Left ventricle myocardium superior (tissue), 1 donor: ENCODE results near the gene DCST1. TPM values are rescaled to one million over a fixed set of nuclear protein-coding genes. Genes with fewer than 3 reads are reported as not detected.

Source experiments
- ATAC-seq: fragments of 200-7000 bp; cut with Tn5 transposase; one replicate; pipeline ENCODE4 v1.9.1; 2020; ENCODE audit warnings: mild to moderate bottlenecking, moderate library complexity
- DNase-seq: peaks from one replicate; pipeline ENCODE4 v3.0.0-alpha.2; 2020
- intact Hi-C: fragments of 100-400 bp; cut with micrococcal nuclease; formaldehyde crosslinking; loops from one replicate; pipeline ENCODE4 v1.11.0; 2022
- total RNA-seq: library from RNA; stranded (reverse); fragmentation: NEBNext Ultra II Directional; extraction: Animal tissue kit (Norgen Biotek cat#: 25700); gene quantifications from one replicate; pipeline ENCODE4 v1.2.1, GENCODE V29; 2021
- donor health status: DM: no; HTN: yes; CAD: no; lungs with severe emphysema.

The DCST1 gene
- total RNA-seq, 1 donor from 2014 or later: not detected

GRCh38 chr1:155093911-155094621 is 60.4 kb downstream of the DCST1 start:
- DNase-seq (no peak), ATAC-seq (peak; percentile 65)
- intact Hi-C loops: no loop called here

- ATAC-seq (no peak), DNase-seq (no peak)
- intact Hi-C loops: no loop called here
Measured at GRCh38 chr1:155094622-155094948, 61.0 kb downstream of the DCST1 start.

DNA sequence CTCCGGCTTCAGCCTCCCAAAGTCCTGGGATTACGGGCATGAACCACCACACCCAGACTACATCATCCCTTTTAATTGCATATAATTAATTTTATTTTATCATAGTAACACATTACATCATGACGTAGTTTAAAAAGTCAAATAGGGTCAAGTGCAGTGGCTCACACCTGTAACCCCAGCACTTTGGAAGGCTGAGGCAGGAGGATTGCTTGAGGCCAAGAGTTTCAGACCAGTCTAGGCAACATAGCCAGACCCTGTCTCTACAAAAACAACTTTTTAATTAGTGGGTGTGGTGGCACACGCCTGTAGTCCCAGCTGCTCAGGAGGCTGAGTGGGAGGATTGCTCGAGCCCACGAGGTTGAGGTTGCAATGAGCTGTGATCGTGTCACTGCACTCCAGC is 65.7 kb downstream of the DCST1 start:
- no peak for DNase-seq
- ATAC-seq: no peak
- intact Hi-C loops: no loop called here

Other genes starting within 250 kb of the DCST1 start
- gene KCNN3, start 163.5 kb upstream of the DCST1 start, total RNA-seq: 4.0 TPM
- gene PMVK, start 97.1 kb upstream of the DCST1 start, total RNA-seq: 66.6 TPM
- 60.4 TPM for gene PBXIP1, start 77.7 kb upstream of the DCST1 start, total RNA-seq
- gene PYGO2, start 72.0 kb upstream of the DCST1 start, total RNA-seq: 14.7 TPM
- gene SHC1, start 63.1 kb upstream of the DCST1 start, total RNA-seq: 62.1 TPM
- gene CKS1B, start 59.1 kb upstream of the DCST1 start, total RNA-seq: 16.7 TPM
- 31.4 TPM for gene FLAD1, start 50.5 kb upstream of the DCST1 start, total RNA-seq
- not detected for gene LENEP, start 40.2 kb upstream of the DCST1 start, total RNA-seq
- 58.9 TPM for gene ZBTB7B, start 31.0 kb upstream of the DCST1 start, total RNA-seq
- gene DCST2, start within 50 bp of the DCST1 start, total RNA-seq: 0.37 TPM
- gene ADAM15, start 17.5 kb downstream of the DCST1 start, total RNA-seq: 84.2 TPM
- 2.3 TPM for gene EFNA4, start 29.9 kb downstream of the DCST1 start, total RNA-seq
- 1.1 TPM for gene EFNA3, start 45.0 kb downstream of the DCST1 start, total RNA-seq
- 51.0 TPM for gene EFNA1, start 94.1 kb downstream of the DCST1 start, total RNA-seq
- gene SLC50A1, start 102.0 kb downstream of the DCST1 start, total RNA-seq: 8.8 TPM
- gene DPM3, start 106.7 kb downstream of the DCST1 start, total RNA-seq: 52.4 TPM
- 134 TPM for gene KRTCAP2, start 139.5 kb downstream of the DCST1 start, total RNA-seq
- gene TRIM46, start 140.0 kb downstream of the DCST1 start, total RNA-seq: 0.22 TPM
- gene THBS3, start 174.1 kb downstream of the DCST1 start, total RNA-seq: 6.3 TPM
- gene MTX1, start 174.9 kb downstream of the DCST1 start, total RNA-seq: 14.1 TPM
- 15.0 TPM for gene ENTREP3, start 221.7 kb downstream of the DCST1 start, total RNA-seq
- gene SCAMP3, start 228.5 kb downstream of the DCST1 start, total RNA-seq: 62.7 TPM
- gene CLK2, start 239.7 kb downstream of the DCST1 start, total RNA-seq: 18.9 TPM
- 1.5 TPM for gene HCN3, start 243.6 kb downstream of the DCST1 start, total RNA-seq